Left lung (tissue), 10 donors: ENCODE measurements around the gene TREML4. TPM values are rescaled to one million over a fixed set of nuclear protein-coding genes. Genes with fewer than 3 reads are reported as not detected.

Experiments used
- ATAC-seq: fragments of 200-7000 bp; cut with Tn5 transposase; one replicate; pipeline ENCODE4 v1.9.1; 2020; ENCODE audit warnings: moderate library complexity
- DNase-seq, 4 donors: peaks; one replicate each; pipeline ENCODE4 v3.0.0-alpha.2; 2013 to 2020
- H3K27ac ChIP-seq, 2 donors: fragments of 200-600 bp; sonication (generic) in 1 of 2; one replicate each; pipeline versions ENCODE4 v1.5.0 to v1.8.0; 2020 to 2021
- H3K27me3 ChIP-seq, 2 donors: fragments of 200-600 bp; sonication (generic) in 1 of 2; one replicate each; pipeline versions ENCODE4 v1.5.0 to v1.8.0; 2020 to 2021
- H3K36me3 ChIP-seq, 2 donors: fragments of 200-600 bp; sonication (generic) in 1 of 2; one replicate each; pipeline versions ENCODE4 v1.5.0 to v1.8.0; 2020 to 2021
- H3K4me1 ChIP-seq, 2 donors: fragments of 200-600 bp; one replicate each; pipeline ENCODE4 v1.8.0; 2021
- H3K4me3 ChIP-seq, 2 donors: fragments of 200-600 bp; sonication (generic) in 1 of 2; one replicate each; pipeline versions ENCODE4 v1.5.0 to v1.8.0; 2020 to 2021; ENCODE audit warnings: mild to moderate bottlenecking in 1 of 2
- H3K9me3 ChIP-seq, 2 donors: fragments of 200-600 bp; sonication (generic) in 1 of 2; one replicate each; pipeline versions ENCODE4 v1.5.0 to v1.8.0; 2020 to 2021
- CTCF ChIP-seq, 2 donors: fragments of 200-600 bp; sonication (generic) in 1 of 2; IDR thresholded peaks; one replicate each; pipeline versions ENCODE4 v1.5.0 to v1.8.0; 2021; ENCODE audit warnings: antibody characterized with exemption in 2 of 2
- intact Hi-C, 2 donors: fragments of 100-400 bp; cut with DNase I; formaldehyde crosslinking; loops; one replicate each; pipeline versions ENCODE4 v1.11.2 to v1.14.2; 2022
- polyA plus RNA-seq, 6 donors: library from polyadenylated mRNA; unstranded; fragments of 120-200 nt; gene quantifications; one replicate each; pipeline ENCODE4 v1.2.1, GENCODE V29; 2013; ENCODE audit not compliant: insufficient read length in 6 of 6
- total RNA-seq, 2 donors: library from RNA; stranded (reverse); fragmentation: NEBNext Ultra II Directional; extraction: Animal tissue kit (Norgen Biotek cat#: 25700); gene quantifications; one replicate each; pipeline ENCODE4 v1.2.1, GENCODE V29; 2021
- donor health status: DM: no; HTN: yes; CAD: no.
- donor health status: DM: no; HTN: no; CAD: no.

Gene TREML4
- total and polyA plus RNA-seq, 8 donors, result 0.32 TPM; not detected in 7

DNA sequence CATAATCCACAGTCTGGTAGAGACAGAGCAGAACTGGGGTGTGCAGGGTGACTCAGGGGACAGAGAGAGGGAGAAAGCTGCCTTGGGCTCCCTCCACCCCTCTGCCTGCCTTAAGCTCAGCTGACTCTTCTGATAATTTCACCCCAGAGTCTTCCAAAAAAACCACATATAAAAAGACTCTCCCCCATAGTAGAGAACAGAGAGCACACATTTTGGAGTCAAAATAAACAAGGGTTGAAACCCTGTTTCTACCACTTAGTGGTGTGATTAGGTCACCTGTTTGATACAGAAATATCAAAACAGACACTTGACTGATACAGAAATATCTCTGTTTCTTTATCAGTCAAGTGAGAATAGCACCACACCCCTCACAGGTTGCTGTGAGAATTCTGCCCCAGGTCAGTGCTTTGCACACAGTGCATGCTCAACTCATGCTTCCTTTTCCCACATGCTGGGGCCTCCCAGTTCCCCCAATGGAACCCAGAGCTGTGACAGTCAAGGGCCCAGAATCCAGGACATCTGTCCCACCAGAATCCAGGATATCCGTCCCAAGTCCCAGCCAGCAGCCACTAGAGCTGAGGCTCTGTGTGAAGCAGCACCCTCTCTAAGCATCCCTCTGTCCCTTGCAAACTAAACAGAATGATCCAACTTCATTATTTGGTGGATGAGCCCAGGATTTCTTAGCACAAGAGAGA is 28.4 kb upstream of the TREML4 start:
- ATAC-seq, result peak; percentile 18
- Histone ChIP-seq H3K4me3 (peak overlapping the region in 1 of 2 donors; percentile 2), H3K9me3 (no peaks in the 10 kb centered on the region), H3K36me3 (peaks cover 0 to 2% of the 10 kb centered on the region in 2 donors), H3K27me3 (peaks cover 0 to 1% of the 10 kb centered on the region in 2 donors), H3K4me1 (peaks cover 0 to 33% of the 10 kb centered on the region in 2 donors), H3K27ac (peak overlapping the region; percentile 44 to 96)
- intact Hi-C loops, result no loop called here
- no peak for TF ChIP-seq CTCF (IDR thresholded peaks at IDR 0.05)
- DNase-seq, result no peak

DNA sequence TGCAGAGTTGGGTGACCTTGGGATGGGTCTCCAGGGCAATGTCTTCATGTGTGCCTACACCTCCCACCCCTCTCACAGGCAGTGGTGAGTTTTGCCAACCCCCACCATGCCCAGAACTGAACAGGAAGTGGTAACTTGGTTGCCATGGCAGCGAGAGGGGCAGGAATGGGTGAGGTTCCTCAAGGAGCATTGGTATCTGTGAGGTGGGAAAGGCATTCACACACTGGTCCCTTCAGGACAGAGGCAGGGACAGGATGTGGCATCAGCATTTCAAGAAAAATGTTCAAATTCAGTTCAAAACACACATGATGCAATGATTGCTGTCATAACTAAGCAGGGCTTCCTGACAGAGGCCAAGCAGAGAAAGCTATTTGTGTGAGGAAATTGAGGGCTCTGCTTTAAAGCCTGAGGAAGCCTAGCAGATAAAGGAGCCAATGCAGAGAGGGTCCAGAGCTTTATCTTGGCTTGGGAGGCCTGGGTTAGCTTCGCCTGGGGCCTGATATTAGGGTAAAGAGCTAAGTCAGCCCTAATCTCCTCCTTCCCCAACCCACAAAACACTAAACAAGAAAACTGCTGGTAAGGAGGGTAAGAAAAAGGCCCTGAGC is 27.8 kb upstream of the TREML4 start:
- DNase-seq (peak in 2 of 4 donors; percentile 9 to 59), ATAC-seq (peak; percentile 50)
- intact Hi-C loops, result no loop called here
- peaks cover 0 to 33% of the 10 kb centered on the region in 2 donors for H3K4me1 ChIP-seq
- no peaks in the 10 kb centered on the region for H3K9me3 ChIP-seq
- H3K27ac ChIP-seq, result peak overlapping the region; percentile 44 to 96
- TF ChIP-seq CTCF (IDR thresholded peaks at IDR 0.05), result no peak
- H3K4me3 ChIP-seq, result peak overlapping the region in 1 of 2 donors; percentile 16
- no peaks in the 10 kb centered on the region for H3K27me3 ChIP-seq
- H3K36me3 ChIP-seq, result no peaks in the 10 kb centered on the region

DNA sequence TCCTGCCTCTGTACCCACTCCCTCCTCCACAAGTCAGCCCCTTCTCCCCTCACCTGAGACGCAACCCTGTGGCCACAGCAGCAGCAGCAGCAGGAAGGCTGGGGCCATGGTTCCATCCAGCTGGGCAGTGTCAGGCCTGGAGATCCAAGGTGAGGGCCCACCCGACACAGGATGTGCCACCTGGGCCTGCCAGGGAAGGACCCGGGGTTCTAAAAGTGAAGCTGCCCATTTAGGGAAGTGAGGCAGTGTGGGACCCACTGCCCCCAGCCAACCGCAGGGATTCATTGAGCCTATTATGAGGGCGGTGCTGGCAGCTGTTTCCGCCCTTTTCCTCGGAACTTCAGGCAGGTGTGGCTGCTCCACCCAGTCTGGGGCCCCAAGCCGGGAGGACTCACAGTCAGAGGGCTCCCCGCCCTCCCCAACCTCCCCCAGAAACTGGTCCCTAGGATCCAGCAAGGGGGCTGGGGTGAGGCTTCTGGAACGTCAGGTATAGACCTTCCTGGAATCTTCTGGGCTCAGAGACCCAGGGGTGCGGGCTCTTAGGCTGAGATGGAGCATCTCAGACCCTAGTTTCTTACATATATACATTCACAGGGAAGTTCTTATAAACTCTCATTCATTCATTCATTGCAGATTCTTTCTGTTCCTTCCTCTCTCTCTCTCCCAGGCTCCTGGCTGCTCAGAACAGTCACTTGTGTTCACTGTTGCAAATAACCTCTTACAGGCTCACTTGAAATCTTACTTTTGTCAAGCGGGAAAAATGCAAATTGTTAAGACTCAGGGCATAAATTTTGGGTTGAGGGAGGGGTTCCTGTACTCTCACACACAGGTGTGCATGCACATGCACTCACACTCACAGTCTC is 27.0 kb upstream of the TREML4 start, which contains the start of gene TREML2:
Gene TREML2, minus strand, starts transcription at position 249 of the 863 bp plus-strand sequence. Its CDS starts 141 bp downstream, at position 108.
- H3K27ac ChIP-seq, result peak within 1 kb of the TSS; percentile 44 to 96
- peak; percentile 36 for ATAC-seq
- TF ChIP-seq CTCF (IDR thresholded peaks at IDR 0.05), result no peak

GRCh38 chr6:41201764-41202173 is 26.4 kb upstream of the TREML4 start:
- Histone ChIP-seq H3K4me1 (peaks cover 0 to 33% of the 10 kb centered on the region in 2 donors), H3K27ac (peak overlapping the region in 1 of 2 donors; percentile 96), H3K9me3 (no peaks in the 10 kb centered on the region), H3K27me3 (no peaks in the 10 kb centered on the region), H3K4me3 (no peak overlapping the region), H3K36me3 (no peaks in the 10 kb centered on the region)
- ATAC-seq (no peak), DNase-seq (no peak)
- intact Hi-C loops, result no loop called here
- TF ChIP-seq CTCF (IDR thresholded peaks at IDR 0.05), result no peak

More for the DNA sequence above, 27.0 kb upstream of the TREML4 start, which contains the start of gene TREML2:
- peak in 1 of 4 donors; percentile 82 for DNase-seq
- no peaks in the 10 kb centered on the region for H3K9me3 ChIP-seq
- no peaks in the 10 kb centered on the region for H3K27me3 ChIP-seq
- no peaks in the 10 kb centered on the region for H3K36me3 ChIP-seq
- intact Hi-C loops, result no loop called here
- H3K4me1 ChIP-seq, result peaks cover 0 to 33% of the 10 kb centered on the region in 2 donors
- peak within 1 kb of the TSS in 1 of 2 donors; percentile 16 for H3K4me3 ChIP-seq
